Body of pancreas (tissue), 4 donors: ENCODE results near the gene OR5K1. TPM values are rescaled to one million over a fixed set of nuclear protein-coding genes. Genes with fewer than 3 reads are reported as not detected.

ENCODE experiments used
- ATAC-seq: fragments of 150-250 bp; one replicate; pipeline ENCODE4 v1.9.1; 2016
- DNase-seq, 4 donors: peaks; one replicate each; pipeline ENCODE4 v3.0.0-alpha.2; 2019
- H3K27ac ChIP-seq, 4 donors: fragments of 200-600 bp; sonication (generic); 1 replicate in 3 of 4; 2 replicates in 1 of 4; pipeline versions ENCODE4 v1.5.1 to v1.6.1; 2016 to 2019; ENCODE audit warnings: mild to moderate bottlenecking in 1 of 4, mixed read lengths in 1 of 4, moderate library complexity in 1 of 4
- H3K27me3 ChIP-seq, 2 donors: fragments of 200-600 bp; sonication (generic); one replicate each; pipeline ENCODE4 v1.6.0; 2016; ENCODE audit warnings: mild to moderate bottlenecking in 1 of 2
- H3K36me3 ChIP-seq, 2 donors: fragments of 200-600 bp; sonication (generic); replicated peaks in 1 of 2; 2 replicates each; pipeline ENCODE4 v1.5.1; 2016; ENCODE audit warnings: low read depth in 2 of 2; ENCODE audit not compliant: insufficient read depth in 1 of 2
- H3K4me1 ChIP-seq: fragments of 200-600 bp; sonication (generic); one replicate; pipeline ENCODE4 v1.6.0; 2016
- H3K4me3 ChIP-seq, 2 donors: fragments of 200-600 bp; sonication (generic); 1 replicate in 1 of 2; 2 replicates in 1 of 2; pipeline ENCODE4 v1.5.1; 2016 to 2019
- H3K9me3 ChIP-seq, 3 donors: fragments of 200-600 bp; sonication (generic); 1 replicate in 2 of 3; 2 replicates in 1 of 3; pipeline ENCODE4 v1.5.1; 2016
- POLR2A ChIP-seq, 3 donors: fragments of 450-650 bp; IDR thresholded peaks; one replicate each; pipeline ENCODE4 v1.6.1; 2016; ENCODE audit warnings: antibody characterized with exemption in 3 of 3, mild to moderate bottlenecking in 2 of 3
- WGBS, 2 donors: methylation state at CpG; one replicate each; pipeline ENCODE4 v1.1.5; 2017; 5-methylcytosine and 5-hydroxymethylcytosine counted together
- intact Hi-C: fragments of 100-400 bp; cut with DNase I; formaldehyde crosslinking; loops from one replicate; pipeline ENCODE4 v1.15.1; 2023
- total RNA-seq, 2 donors: library from RNA; depleted of rRNA; stranded (reverse); fragments of >200 nt; gene quantifications; one replicate each; pipeline ENCODE4 v1.1.0, GENCODE V29; 2016
- TF ChIP-seq, protein P1 (sequence below), 7 experiments: fragments of 450-650 bp in 4 of 7; fragments of 200-600 bp in 3 of 7; sonication (generic) in 3 of 7; IDR thresholded peaks; one replicate each; pipeline ENCODE4 v1.5.1; 2016 to 2019; ENCODE audit warnings: antibody characterized with exemption in 7 of 7

Gene OR5K1
- total RNA-seq, 2 donors from 2014 or later, result not detected

DNA sequence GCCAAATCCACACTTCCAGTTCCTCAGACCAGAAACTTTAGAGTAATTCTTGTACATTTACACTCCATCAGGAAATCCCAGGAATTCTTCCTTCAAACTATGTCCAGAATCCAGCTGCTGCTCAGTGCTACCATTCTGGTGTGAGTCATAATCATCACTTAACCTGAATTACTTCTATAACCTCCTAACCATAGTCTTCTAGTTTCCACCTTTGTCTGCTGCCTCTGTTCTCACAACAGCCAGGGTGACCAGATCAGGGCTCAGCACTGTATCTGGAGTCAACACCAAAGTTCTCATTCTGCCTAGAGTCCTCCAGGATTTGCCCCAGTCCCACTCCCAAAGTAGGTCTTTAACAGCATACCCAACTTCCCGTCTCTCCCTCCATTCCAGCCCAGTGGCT, 56.4 kb downstream of the OR5K1 start:
- intact Hi-C loops, result no loop called here
- peaks cover 0 to 10% of the 10 kb centered on the region in 2 donors for H3K36me3 ChIP-seq
- no peak for DNase-seq
- no peak overlapping the region for H3K4me3 ChIP-seq
- TF ChIP-seq POLR2A (IDR thresholded peaks at IDR 0.05), result no peak
- TF ChIP-seq, protein P1, sequence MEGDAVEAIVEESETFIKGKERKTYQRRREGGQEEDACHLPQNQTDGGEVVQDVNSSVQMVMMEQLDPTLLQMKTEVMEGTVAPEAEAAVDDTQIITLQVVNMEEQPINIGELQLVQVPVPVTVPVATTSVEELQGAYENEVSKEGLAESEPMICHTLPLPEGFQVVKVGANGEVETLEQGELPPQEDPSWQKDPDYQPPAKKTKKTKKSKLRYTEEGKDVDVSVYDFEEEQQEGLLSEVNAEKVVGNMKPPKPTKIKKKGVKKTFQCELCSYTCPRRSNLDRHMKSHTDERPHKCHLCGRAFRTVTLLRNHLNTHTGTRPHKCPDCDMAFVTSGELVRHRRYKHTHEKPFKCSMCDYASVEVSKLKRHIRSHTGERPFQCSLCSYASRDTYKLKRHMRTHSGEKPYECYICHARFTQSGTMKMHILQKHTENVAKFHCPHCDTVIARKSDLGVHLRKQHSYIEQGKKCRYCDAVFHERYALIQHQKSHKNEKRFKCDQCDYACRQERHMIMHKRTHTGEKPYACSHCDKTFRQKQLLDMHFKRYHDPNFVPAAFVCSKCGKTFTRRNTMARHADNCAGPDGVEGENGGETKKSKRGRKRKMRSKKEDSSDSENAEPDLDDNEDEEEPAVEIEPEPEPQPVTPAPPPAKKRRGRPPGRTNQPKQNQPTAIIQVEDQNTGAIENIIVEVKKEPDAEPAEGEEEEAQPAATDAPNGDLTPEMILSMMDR (IDR thresholded peaks at IDR 0.05), result no peak
- H3K27ac ChIP-seq, result no peak overlapping the region
- 94 to 96% methylated on average over 1 of the region's 1 CpG for WGBS, 2 donors
- H3K4me1 ChIP-seq, result peaks cover 10% of the 10 kb centered on the region
- ATAC-seq, result no peak
- no peaks in the 10 kb centered on the region for H3K9me3 ChIP-seq
- H3K27me3 ChIP-seq, result no peaks in the 10 kb centered on the region

DNA sequence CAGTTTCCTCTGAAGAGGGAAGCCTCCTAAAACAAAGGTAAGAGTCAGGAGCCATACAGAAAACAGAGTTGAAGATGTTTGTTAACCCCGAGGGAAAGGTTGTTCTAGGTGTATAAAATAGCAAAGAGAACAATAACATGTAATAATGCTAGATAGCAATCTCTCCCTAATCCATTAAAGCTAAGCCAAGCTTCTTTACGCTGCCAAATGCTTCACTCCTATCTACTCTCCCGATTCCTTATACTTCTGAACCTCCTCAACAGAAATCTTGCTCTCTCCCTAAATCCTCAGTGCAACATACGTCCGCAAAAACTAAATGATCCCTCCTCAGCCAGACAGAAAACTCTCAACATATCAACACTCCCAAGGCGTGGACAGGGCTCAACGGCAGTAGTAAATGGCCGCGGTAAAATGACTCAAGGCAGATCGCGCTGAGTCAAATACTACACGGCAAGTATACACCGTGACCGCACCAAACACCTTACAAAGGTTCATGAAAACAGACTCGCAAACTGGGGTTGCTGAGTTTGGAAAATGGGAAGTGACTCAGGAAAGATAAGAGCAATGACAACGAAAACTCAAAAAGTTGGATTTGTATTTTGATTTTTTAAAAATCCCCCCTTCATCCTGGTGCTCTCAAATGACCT, 59.0 kb downstream of the OR5K1 start:
- H3K36me3 ChIP-seq, result no peaks in the 10 kb centered on the region
- intact Hi-C loops, result no loop called here
- peaks cover 10% of the 10 kb centered on the region for H3K4me1 ChIP-seq
- ATAC-seq (peak; percentile 61), DNase-seq (peak; percentile 44 to 70 (median 58))
- 1% methylated on average over 16 of the region's 16 CpGs for whole genome bisulfite sequencing, 2 donors
- TF ChIP-seq POLR2A (IDR thresholded peaks at IDR 0.05), result no peak
- TF ChIP-seq, protein P1 (IDR thresholded peaks at IDR 0.05), result no peak
- H3K27ac ChIP-seq, result peak overlapping the region; percentile 90 to 91 (median 90)
- no peaks in the 10 kb centered on the region for H3K27me3 ChIP-seq
- H3K9me3 ChIP-seq, result no peaks in the 10 kb centered on the region
- peak overlapping the region; percentile 42 to 63 for H3K4me3 ChIP-seq

Other genes starting within 250 kb of the OR5K1 start
- not detected for gene OR5H6, start 199.0 kb upstream of the OR5K1 start, total RNA-seq
- not detected for gene OR5H2, start 180.7 kb upstream of the OR5K1 start, total RNA-seq
- not detected for gene OR5K4, start 109.3 kb upstream of the OR5K1 start, total RNA-seq
- not detected for gene OR5K3, start 72.5 kb upstream of the OR5K1 start, total RNA-seq
- not detected for gene OR5K2, start 34.5 kb downstream of the OR5K1 start, total RNA-seq
- gene CLDND1, start 59.7 kb downstream of the OR5K1 start, total RNA-seq, result 10 to 100 TPM; 38.1 to 65.6 TPM
- not detected for gene GPR15, start 68.8 kb downstream of the OR5K1 start, total RNA-seq
- gene CPOX, start 130.4 kb downstream of the OR5K1 start, total RNA-seq, result 10 to 100 TPM; 14.8 to 25.4 TPM